Endodermal cell (in vitro differentiated cells): ENCODE measurements around the gene SLC6A13. TPM values are rescaled to one million over a fixed set of nuclear protein-coding genes. Genes with fewer than 3 reads are reported as not detected.

Source experiments
- DNase-seq: peaks from one replicate; pipeline ENCODE4 v3.0.0-alpha.2; 2017
- H3K27ac ChIP-seq: 2 replicates; pipeline ENCODE4 v1.5.1; 2013; ENCODE audit warnings: mild to moderate bottlenecking, low read depth, low read length, moderate library complexity
- H3K27me3 ChIP-seq: 2 replicates; pipeline ENCODE4 v1.6.1; 2013; ENCODE audit warnings: mild to moderate bottlenecking, low read length, moderate library complexity; ENCODE audit not compliant: insufficient read depth, control insufficient read depth, poor library complexity, severe bottlenecking
- H3K36me3 ChIP-seq: 2 replicates; pipeline ENCODE4 v1.7.0; 2013; ENCODE audit warnings: mild to moderate bottlenecking, low read length, moderate library complexity; ENCODE audit not compliant: control insufficient read depth, insufficient read depth
- H3K4me1 ChIP-seq: one replicate; pipeline ENCODE4 v1.7.0; 2013; ENCODE audit warnings: low read length; ENCODE audit not compliant: control insufficient read depth, insufficient read depth
- H3K4me3 ChIP-seq: 2 replicates; pipeline ENCODE4 v1.5.1; 2013; ENCODE audit warnings: mild to moderate bottlenecking, low read length, moderate library complexity
- H3K9ac ChIP-seq: 2 replicates; pipeline ENCODE4 v1.6.1; 2013; ENCODE audit warnings: mild to moderate bottlenecking, low read length, moderate library complexity; ENCODE audit not compliant: poor library complexity, severe bottlenecking; ENCODE audit errors: extremely low read depth
- H3K9me3 ChIP-seq: 2 replicates; pipeline ENCODE4 v1.6.1; 2013; ENCODE audit warnings: mild to moderate bottlenecking, low read length, moderate library complexity; ENCODE audit not compliant: control insufficient read depth
- H3K27ac Mint-ChIP-seq: 2 replicates; pipeline ENCODE4 v1.8.0; 2020; ENCODE audit warnings: mixed read lengths
- H3K27me3 Mint-ChIP-seq: 2 replicates; pipeline ENCODE4 v1.8.0; 2021; ENCODE audit warnings: mild to moderate bottlenecking, mixed read lengths; ENCODE audit not compliant: insufficient read depth
- H3K36me3 Mint-ChIP-seq: 2 replicates; pipeline ENCODE4 v1.8.0; 2020; ENCODE audit warnings: low read depth, mixed read lengths
- H3K4me1 Mint-ChIP-seq: 2 replicates; pipeline ENCODE4 v1.8.0; 2020; ENCODE audit warnings: mixed read lengths
- H3K4me3 Mint-ChIP-seq: 2 replicates; pipeline ENCODE4 v1.8.0; 2020; ENCODE audit warnings: mild to moderate bottlenecking, moderate library complexity, mixed read lengths
- H3K9me3 Mint-ChIP-seq: 2 replicates; pipeline ENCODE4 v1.8.0; 2020; ENCODE audit warnings: mild to moderate bottlenecking, mixed read lengths
- CTCF ChIP-seq: fragments of 200-600 bp; sonication (generic); conservative IDR thresholded peaks from 2 replicates; pipeline ENCODE4 v1.5.0; 2021; ENCODE audit warnings: antibody characterized with exemption, mild to moderate bottlenecking
- WGBS, 2 experiments: methylation state at CpG; one replicate each; pipeline versions ENCODE4 v1.1.5 to v1.1.7; 2013; ENCODE audit warnings: missing lambda C conversion rate in 2 of 2, mixed read lengths in 1 of 2; ENCODE audit not compliant: insufficient coverage in 1 of 2, insufficient read length in 1 of 2; 5-methylcytosine and 5-hydroxymethylcytosine counted together
- total RNA-seq, 2 donors: library from RNA; stranded (reverse); fragmentation: NEBNext Ultra II Directional in 1 of 2; extraction: Animal tissue kit (Norgen Biotek cat#: 25700) in 1 of 2; gene quantifications; 2 replicates in 1 of 2; 3 replicates in 1 of 2; pipeline ENCODE4 v1.2.1, GENCODE V29; 2021

The SLC6A13 gene
- total RNA-seq, 2 donors from 2014 or later: 1.1 to 2.4 TPM

- DNase-seq: no peak
- no peak for TF ChIP-seq CTCF
- Mint-ChIP-seq H3K4me3 (no peak overlapping the region), H3K27me3 (peaks cover 19% of the 10 kb centered on the region), H3K36me3 (peaks cover 2% of the 10 kb centered on the region), H3K27ac (no peak overlapping the region), H3K4me1 (peaks cover 30% of the 10 kb centered on the region), H3K9me3 (no peaks in the 10 kb centered on the region)
- Histone ChIP-seq H3K27ac (no peak overlapping the region), H3K36me3 (no peaks in the 10 kb centered on the region), H3K4me3 (no peak overlapping the region), H3K9me3 (no peaks in the 10 kb centered on the region), H3K4me1 (no peaks in the 10 kb centered on the region), H3K9ac (no peak overlapping the region), H3K27me3 (no peaks in the 10 kb centered on the region)
- WGBS, 2 experiments: 91 to 92% methylated on average over 7 of the region's 7 CpGs
These were observed 5.8 kb upstream of the SLC6A13 start for GRCh38 chr12:268483-268840.

DNA sequence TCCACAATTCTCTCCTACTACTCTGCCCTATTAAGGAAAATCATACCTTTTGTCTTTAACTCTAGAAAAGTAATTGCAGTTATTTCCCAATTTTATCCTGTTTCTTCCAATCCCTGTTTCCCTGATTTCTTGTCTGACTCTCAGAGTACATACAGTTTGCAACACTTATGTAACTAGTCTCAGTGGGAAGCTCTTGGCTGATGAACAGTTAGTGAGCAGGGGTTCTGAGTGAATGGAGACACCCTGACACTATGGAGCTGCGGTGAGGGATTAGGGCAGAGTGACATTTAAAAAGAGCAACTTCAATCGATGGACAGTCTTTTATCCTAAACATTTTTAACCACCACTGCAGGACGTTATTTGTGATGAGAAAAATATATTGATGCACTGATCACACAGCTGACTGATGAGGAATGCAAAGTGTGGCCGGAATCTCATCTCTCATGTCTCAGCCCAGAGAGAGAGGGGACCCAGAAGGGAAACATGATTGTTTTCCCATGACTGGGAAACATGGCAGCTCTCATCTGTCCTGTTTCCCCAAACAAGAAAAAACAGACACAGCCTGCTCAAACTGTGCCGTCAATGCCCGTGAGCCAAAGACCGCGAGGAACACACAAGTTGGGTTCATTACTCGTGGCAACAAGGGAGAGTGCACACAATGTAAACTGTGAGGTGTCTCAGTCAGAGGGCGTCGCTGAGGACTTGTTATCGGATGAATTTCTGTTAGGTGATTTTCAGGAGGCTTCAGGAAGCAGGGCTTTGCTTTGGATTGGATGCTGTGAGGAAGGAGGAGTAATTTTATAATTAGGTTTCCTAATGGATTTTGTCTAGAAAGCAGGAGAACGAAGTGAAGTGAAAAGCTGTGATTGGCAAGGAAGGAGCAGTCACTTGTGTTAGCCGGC, 5.2 kb upstream of the SLC6A13 start:
- no peaks in the 10 kb centered on the region for H3K9me3 Mint-ChIP-seq

GRCh38 chr12:265096-265495, 2.5 kb upstream of the SLC6A13 start:
- Mint-ChIP-seq H3K27me3 (peaks cover 38% of the 10 kb centered on the region), H3K36me3 (peaks cover 2% of the 10 kb centered on the region), H3K27ac (no peak overlapping the region), H3K4me3 (no peak overlapping the region), H3K9me3 (no peaks in the 10 kb centered on the region), H3K4me1 (peaks cover 38% of the 10 kb centered on the region)
- DNase-seq: no peak
- Histone ChIP-seq H3K36me3 (no peaks in the 10 kb centered on the region), H3K27ac (no peak overlapping the region), H3K9ac (no peak overlapping the region), H3K27me3 (peaks cover 3% of the 10 kb centered on the region), H3K4me1 (no peaks in the 10 kb centered on the region), H3K4me3 (no peak overlapping the region), H3K9me3 (no peaks in the 10 kb centered on the region)
- WGBS, 2 experiments: 20 to 31% methylated on average over 1 to 3 of the region's 3 CpGs
- no peak for TF ChIP-seq CTCF

More for the DNA sequence above, 5.2 kb upstream of the SLC6A13 start:
- no peak overlapping the region for H3K4me3 Mint-ChIP-seq
- TF ChIP-seq CTCF: no peak
- WGBS, 2 experiments: 90% methylated on average over 13 to 14 of the region's 14 CpGs
- Histone ChIP-seq H3K27me3 (no peaks in the 10 kb centered on the region), H3K36me3 (no peaks in the 10 kb centered on the region), H3K9me3 (no peaks in the 10 kb centered on the region), H3K27ac (no peak overlapping the region), H3K9ac (no peak overlapping the region), H3K4me3 (no peak overlapping the region), H3K4me1 (no peaks in the 10 kb centered on the region)
- DNase-seq: no peak
- peaks cover 2% of the 10 kb centered on the region for H3K36me3 Mint-ChIP-seq
- H3K27ac Mint-ChIP-seq: no peak overlapping the region
- peaks cover 30% of the 10 kb centered on the region for H3K4me1 Mint-ChIP-seq
- peaks cover 23% of the 10 kb centered on the region for H3K27me3 Mint-ChIP-seq
